ENCODE measurements around the gene DHRS7B. TPM values are rescaled to one million over a fixed set of nuclear protein-coding genes. Genes with fewer than 3 reads are reported as not detected.
A peak's percentile ranks its signal among the peaks of the same experiment; 100 is the strongest.

DHRS7B gene
- total and polyA plus RNA-seq, 2 of the 13 experiments (the other 11 are each of a cell fraction or from before 2014, with no cell fraction given) = 20.0 to 35.8 TPM

DNA sequence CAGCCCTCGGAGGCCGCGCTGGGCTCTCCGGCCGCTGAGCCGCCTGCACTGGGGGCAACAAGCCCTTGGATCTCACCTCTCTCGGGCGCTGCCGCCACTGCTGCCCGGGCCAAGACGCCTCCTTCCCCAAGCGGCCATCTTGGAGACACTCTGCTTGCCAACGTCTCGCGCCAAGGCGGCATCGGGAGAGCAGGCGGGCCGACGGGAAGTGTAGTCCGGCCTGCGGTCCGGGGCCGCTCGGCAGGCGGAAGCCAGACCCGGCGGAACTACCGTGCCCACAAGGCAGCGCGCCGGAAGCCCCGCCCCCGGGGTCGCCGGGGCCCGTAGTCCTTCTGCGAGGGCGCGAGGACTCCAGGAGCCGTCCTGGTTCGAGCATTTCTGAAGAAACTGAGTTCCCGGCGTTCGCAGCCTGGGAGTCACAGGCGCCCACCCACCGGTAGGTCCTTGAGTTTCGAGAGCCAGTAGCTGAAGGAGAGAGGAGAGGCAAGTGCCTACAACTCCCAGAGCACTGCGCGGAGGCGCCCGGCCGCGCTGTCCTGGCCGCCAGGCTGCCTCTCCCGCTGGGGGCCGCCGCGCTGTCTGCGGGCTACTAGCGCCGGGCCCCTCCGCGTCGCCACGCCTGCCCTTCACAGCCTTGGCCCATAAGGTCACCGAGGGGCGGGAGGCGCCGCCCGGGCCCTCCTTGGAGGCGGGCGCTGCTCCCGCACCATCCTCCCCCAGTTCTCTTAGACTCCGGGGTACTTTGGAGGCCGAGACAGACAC lies 87.4 kb downstream of the DHRS7B start, which contains the start of gene TMEM11 (continued):
- TF ChIP-seq ZFP37 (CRISPR knock-in tag; IDR thresholded peaks at IDR 0.05; ENCODE audit: borderline replicate concordance) = no peak
- no peak; the same call in 1 of the 2 replicates for TF ChIP-seq HNF4G (IDR thresholded peaks at IDR 0.05; ENCODE audit: borderline replicate concordance, low read depth, low read length)
- no peak for TF ChIP-seq HNF4G (CRISPR knock-in tag; IDR thresholded peaks at IDR 0.05; ENCODE audit: borderline replicate concordance, low read depth)
- no peak for TF ChIP-seq ZNF7 (CRISPR knock-in tag; IDR thresholded peaks at IDR 0.05)
- 0 out of 2 replicates have a peak, but pooled peaks have one; percentile 15 for TF ChIP-seq NR2F2 (IDR thresholded peaks at IDR 0.05; ENCODE audit: borderline replicate concordance, low read depth)
- no peak; the same call in 1 of the 2 replicates for TF ChIP-seq RFXAP (CRISPR knock-in tag; IDR thresholded peaks at IDR 0.05; ENCODE audit: borderline replicate concordance)
- 0 out of 2 replicates have a peak, but pooled peaks have one; percentile 23 for TF ChIP-seq MIXL1 (CRISPR knock-in tag; IDR thresholded peaks at IDR 0.05)
- TF ChIP-seq ZNF75D (CRISPR knock-in tag; IDR thresholded peaks at IDR 0.05; ENCODE audit: borderline replicate concordance) = no peak
- TF ChIP-seq ZNF598 (CRISPR knock-in tag; IDR thresholded peaks at IDR 0.05; ENCODE audit: borderline replicate concordance) = no peak; the same call in 1 of the 2 replicates
- peak; percentile 81 for TF ChIP-seq E2F5 (CRISPR knock-in tag; conservative IDR thresholded peaks at IDR 0.05)
- no peak for TF ChIP-seq THYN1 (CRISPR knock-in tag; IDR thresholded peaks at IDR 0.05; ENCODE audit: borderline replicate concordance, low read depth)
- TF ChIP-seq ZNF670 (CRISPR knock-in tag; IDR thresholded peaks at IDR 0.05; ENCODE audit: borderline replicate concordance) = no peak
- TF ChIP-seq, protein P1, sequence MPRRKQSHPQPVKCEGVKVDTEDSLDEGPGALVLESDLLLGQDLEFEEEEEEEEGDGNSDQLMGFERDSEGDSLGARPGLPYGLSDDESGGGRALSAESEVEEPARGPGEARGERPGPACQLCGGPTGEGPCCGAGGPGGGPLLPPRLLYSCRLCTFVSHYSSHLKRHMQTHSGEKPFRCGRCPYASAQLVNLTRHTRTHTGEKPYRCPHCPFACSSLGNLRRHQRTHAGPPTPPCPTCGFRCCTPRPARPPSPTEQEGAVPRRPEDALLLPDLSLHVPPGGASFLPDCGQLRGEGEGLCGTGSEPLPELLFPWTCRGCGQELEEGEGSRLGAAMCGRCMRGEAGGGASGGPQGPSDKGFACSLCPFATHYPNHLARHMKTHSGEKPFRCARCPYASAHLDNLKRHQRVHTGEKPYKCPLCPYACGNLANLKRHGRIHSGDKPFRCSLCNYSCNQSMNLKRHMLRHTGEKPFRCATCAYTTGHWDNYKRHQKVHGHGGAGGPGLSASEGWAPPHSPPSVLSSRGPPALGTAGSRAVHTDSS (CRISPR knock-in tag; conservative IDR thresholded peaks at IDR 0.05) = no peak
- no peak for TF ChIP-seq BHLHE40 (IDR thresholded peaks at IDR 0.05; ENCODE audit: low read length)
- TF ChIP-seq ZNF441 (CRISPR knock-in tag; IDR thresholded peaks at IDR 0.05; ENCODE audit: borderline replicate concordance) = no peak; the same call in 1 of the 2 replicates
- TF ChIP-seq AHR (CRISPR knock-in tag; IDR thresholded peaks at IDR 0.05) = 0 out of 2 replicates have a peak, but pooled peaks have one; percentile 36
- TF ChIP-seq AKAP8 (CRISPR knock-in tag; IDR thresholded peaks at IDR 0.05) = 0 out of 2 replicates have a peak, but pooled peaks have one; percentile 18
- TF ChIP-seq YY1 (IDR thresholded peaks at IDR 0.05; ENCODE audit: insufficient read depth, insufficient replicate concordance, low read depth, low read length) = peak; percentile 98
- TF ChIP-seq MYC (CRISPR knock-in tag; IDR thresholded peaks at IDR 0.05; ENCODE audit: borderline replicate concordance) = 0 out of 2 replicates have a peak, but pooled peaks have one; percentile 46
- peak; percentile 71 for TF ChIP-seq SP2 (CRISPR knock-in tag; IDR thresholded peaks at IDR 0.05)
- TF ChIP-seq CREB1 (IDR thresholded peaks at IDR 0.05) = peak; percentile 62
- 0 out of 2 replicates have a peak, but pooled peaks have one; percentile 53 for TF ChIP-seq CREB1 (CRISPR knock-in tag; IDR thresholded peaks at IDR 0.05)
- no peak for TF ChIP-seq HOXA5 (CRISPR knock-in tag; IDR thresholded peaks at IDR 0.05)
- no peak for TF ChIP-seq ISL2 (CRISPR knock-in tag; IDR thresholded peaks at IDR 0.05)
- TF ChIP-seq ATF6 (CRISPR knock-in tag; conservative IDR thresholded peaks at IDR 0.05) = no peak; the same call in 1 of the 2 replicates
- TF ChIP-seq ZNF850 (CRISPR knock-in tag; conservative IDR thresholded peaks at IDR 0.05) = no peak
- TF ChIP-seq HNRNPK (IDR thresholded peaks at IDR 0.05; ENCODE audit: low read depth, low read length, poor library complexity, severe bottlenecking) = no peak
